ENCODE results near the gene TBL2.

DNA sequence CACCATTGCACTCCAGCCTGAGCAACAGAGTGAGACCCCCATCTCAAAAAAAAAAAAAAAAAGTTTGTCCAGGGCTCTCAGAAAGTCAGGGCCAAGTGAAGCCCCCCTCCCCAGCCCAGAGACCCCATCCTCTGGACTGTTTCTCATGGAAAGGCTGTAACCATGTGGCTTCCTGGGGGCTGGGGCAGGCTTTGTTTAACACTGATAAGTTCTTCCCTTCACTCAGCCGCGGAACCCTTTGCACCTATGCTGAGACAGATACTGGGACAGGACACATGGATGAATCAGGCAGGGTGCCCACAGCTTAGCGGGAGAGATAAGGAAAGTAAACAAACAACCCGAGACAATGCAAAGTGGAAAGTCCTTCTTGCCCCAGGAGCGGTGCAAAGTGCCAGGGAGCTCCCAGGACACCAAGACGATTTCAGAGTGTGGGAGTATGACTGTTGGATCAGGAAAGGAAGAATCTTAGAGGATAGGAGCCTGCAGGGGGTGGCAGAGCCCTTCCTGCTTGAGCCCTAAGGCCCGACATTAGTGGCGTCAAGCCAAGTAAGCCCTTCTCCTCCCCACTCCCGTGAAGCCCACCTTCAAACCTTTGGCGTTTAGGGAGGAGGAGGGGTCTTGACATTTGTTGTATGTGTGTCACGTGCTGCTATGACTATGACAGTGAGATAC is 34.4 kb upstream of the TBL2 start:
- TF ChIP-seq, protein P1, sequence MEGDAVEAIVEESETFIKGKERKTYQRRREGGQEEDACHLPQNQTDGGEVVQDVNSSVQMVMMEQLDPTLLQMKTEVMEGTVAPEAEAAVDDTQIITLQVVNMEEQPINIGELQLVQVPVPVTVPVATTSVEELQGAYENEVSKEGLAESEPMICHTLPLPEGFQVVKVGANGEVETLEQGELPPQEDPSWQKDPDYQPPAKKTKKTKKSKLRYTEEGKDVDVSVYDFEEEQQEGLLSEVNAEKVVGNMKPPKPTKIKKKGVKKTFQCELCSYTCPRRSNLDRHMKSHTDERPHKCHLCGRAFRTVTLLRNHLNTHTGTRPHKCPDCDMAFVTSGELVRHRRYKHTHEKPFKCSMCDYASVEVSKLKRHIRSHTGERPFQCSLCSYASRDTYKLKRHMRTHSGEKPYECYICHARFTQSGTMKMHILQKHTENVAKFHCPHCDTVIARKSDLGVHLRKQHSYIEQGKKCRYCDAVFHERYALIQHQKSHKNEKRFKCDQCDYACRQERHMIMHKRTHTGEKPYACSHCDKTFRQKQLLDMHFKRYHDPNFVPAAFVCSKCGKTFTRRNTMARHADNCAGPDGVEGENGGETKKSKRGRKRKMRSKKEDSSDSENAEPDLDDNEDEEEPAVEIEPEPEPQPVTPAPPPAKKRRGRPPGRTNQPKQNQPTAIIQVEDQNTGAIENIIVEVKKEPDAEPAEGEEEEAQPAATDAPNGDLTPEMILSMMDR (IDR thresholded peaks at IDR 0.05) = no peak
- no peak for TF ChIP-seq POLR2A (IDR thresholded peaks at IDR 0.05)
